HepG2 (cell line): ENCODE results near the gene GLE1. TPM values are rescaled to one million over a fixed set of nuclear protein-coding genes. Genes with fewer than 3 reads are reported as not detected.

Experiments
- ATAC-seq: fragments of 200-7000 bp; cut with Tn5 transposase; 3 replicates; pipeline ENCODE4 v1.9.1; 2020; ENCODE audit warnings: mild to moderate bottlenecking, moderate library complexity
- BruUV-seq: library from RNA; stranded (reverse); fragments of 400-500 nt; replicated peaks from 2 replicates; lab custom pipeline; 2021; lab: Mats Ljungman, UMichigan
- CTCF ChIA-PET: fragments of 300-600 bp; formaldehyde crosslinking; extraction: SDS; loops from one replicate; lab custom pipeline; 2021; ENCODE audit warnings: low total read pairs, inconsistent platforms, low intra/inter-chr PET ratio; lab: Yijun Ruan, JAX
- POLR2A ChIA-PET: fragments of 350-600 bp; sonication (Branson Sonifier 250); formaldehyde crosslinking; loops from one replicate; lab custom pipeline; 2020; ENCODE audit warnings: antibody characterized with exemption, inconsistent platforms; lab: Yijun Ruan, JAX
- DNase-seq: peaks from one replicate; pipeline ENCODE4 v3.0.0-alpha.2; 2015; ENCODE audit warnings: low spot score
- FAIRE-seq: peaks from 3 replicates; lab custom pipeline; 2011; peaks lifted over from hg19 to GRCh38; lab: Jason Lieb, UNC
- H2AFZ ChIP-seq: one replicate; pipeline ENCODE4 v1.6.1; 2011; ENCODE audit warnings: low read length, inconsistent platforms
- H3K27ac ChIP-seq: fragments of 300-600 bp; 3 replicates; pipeline ENCODE4 v1.8.0; 2011; ENCODE audit warnings: mixed run types, mild to moderate bottlenecking, mixed read lengths, low read length, inconsistent platforms; ENCODE audit not compliant: insufficient read depth; ENCODE audit errors: extremely low read length
- H3K27me3 ChIP-seq, 2 experiments: fragments of 200-600 bp in 1 of 2; 2 replicates in 1 of 2; 3 replicates in 1 of 2; pipeline versions ENCODE4 v1.6.0 to v1.8.0; 2011; ENCODE audit warnings: low read length in 2 of 2, mild to moderate bottlenecking in 2 of 2, moderate library complexity in 2 of 2, inconsistent platforms in 1 of 2; ENCODE audit not compliant: insufficient read depth in 2 of 2, control insufficient read depth in 1 of 2
- H3K36me3 ChIP-seq, 2 experiments: fragments of 200-600 bp in 1 of 2; replicated peaks in 1 of 2; 2 replicates in 1 of 2; 3 replicates in 1 of 2; pipeline versions ENCODE4 v1.5.1 to v1.8.0; 2011; ENCODE audit warnings: low read length in 2 of 2, inconsistent platforms in 1 of 2; ENCODE audit not compliant: insufficient read depth in 2 of 2, control insufficient read depth in 1 of 2
- H3K4me1 ChIP-seq: 2 replicates; pipeline ENCODE4 v1.5.1; 2012; ENCODE audit warnings: low read length, inconsistent platforms; ENCODE audit not compliant: insufficient read depth
- H3K4me2 ChIP-seq: 2 replicates; pipeline ENCODE4 v1.6.0; 2011; ENCODE audit warnings: low read depth, low read length, inconsistent platforms
- H3K4me3 ChIP-seq, 3 experiments: fragments of 200-600 bp in 1 of 3; sonication (generic), shearing (Covaris generic) in 1 of 3; replicated peaks in 1 of 3; 2 replicates each; pipeline ENCODE4 v1.5.1; 2011 to 2016; ENCODE audit warnings: low read length in 3 of 3, inconsistent platforms in 2 of 3, low read depth in 2 of 3, mild to moderate bottlenecking in 2 of 3, control low read depth in 1 of 3, mixed read lengths in 1 of 3; ENCODE audit not compliant: insufficient read depth in 1 of 3
- H3K79me2 ChIP-seq: one replicate; pipeline ENCODE4 v1.6.1; 2011; ENCODE audit warnings: low read length, inconsistent platforms; ENCODE audit not compliant: insufficient read depth
- H3K9ac ChIP-seq: 2 replicates; pipeline ENCODE4 v1.6.0; 2011; ENCODE audit warnings: mild to moderate bottlenecking, low read depth, low read length, inconsistent platforms; ENCODE audit not compliant: insufficient read depth
- H3K9me3 ChIP-seq: 2 replicates; pipeline ENCODE4 v1.5.1; 2012; ENCODE audit warnings: mild to moderate bottlenecking, low read length
- H4K20me1 ChIP-seq: 2 replicates; pipeline ENCODE4 v1.6.0; 2011; ENCODE audit warnings: inconsistent platforms, mild to moderate bottlenecking, low read length, moderate library complexity; ENCODE audit not compliant: insufficient read depth
- CREB1 ChIP-seq, 2 experiments: fragments of 450-650 bp in 1 of 2; IDR thresholded peaks; 2 replicates each; pipeline ENCODE4 v1.6.1; 2016 to 2017; ENCODE audit warnings: control low read depth in 1 of 2, mild to moderate bottlenecking in 1 of 2, missing compliant biosample characterization in 1 of 2, missing genetic modification characterization in 1 of 2
- GABPB1 ChIP-seq: IDR thresholded peaks from 2 replicates; pipeline ENCODE4 v1.6.1; 2016; ENCODE audit warnings: mild to moderate bottlenecking, missing genetic modification reagents, moderate library complexity, missing compliant biosample characterization
- KAT2B ChIP-seq: fragments of 150-350 bp; IDR thresholded peaks from 2 replicates; pipeline ENCODE4 v1.6.1; 2014; ENCODE audit warnings: low read depth, low read length, borderline replicate concordance
- KDM5A ChIP-seq: fragments of 200-600 bp; sonication (generic); IDR thresholded peaks from 2 replicates; pipeline ENCODE4 v1.7.0; 2018; ENCODE audit warnings: antibody characterized with exemption, mild to moderate bottlenecking, low read length, borderline replicate concordance
- PRDM10 ChIP-seq: sonication (generic); formaldehyde crosslinking; IDR thresholded peaks from 2 replicates; pipeline ENCODE4 v1.4.0; 2020; ENCODE audit warnings: low read depth, missing genetic modification reagents
- SALL2 ChIP-seq: sonication (generic); formaldehyde crosslinking; IDR thresholded peaks from 2 replicates; pipeline ENCODE4 v1.8.1; 2023; ENCODE audit warnings: mild to moderate bottlenecking, missing genetic modification reagents, inconsistent platforms
- TFE3 ChIP-seq: IDR thresholded peaks from 2 replicates; pipeline ENCODE4 v1.6.1; 2016
- THAP11 ChIP-seq: IDR thresholded peaks from 2 replicates; pipeline ENCODE4 v1.6.1; 2016; ENCODE audit warnings: missing biosample characterization, missing genetic modification reagents
- ZNF17 ChIP-seq: sonication (generic); formaldehyde crosslinking; IDR thresholded peaks from 2 replicates; pipeline ENCODE4 v1.5.0; 2020; ENCODE audit warnings: mild to moderate bottlenecking, missing genetic modification reagents
- ZNF224 ChIP-seq: sonication (generic); formaldehyde crosslinking; IDR thresholded peaks from 2 replicates; pipeline ENCODE4 v1.5.0; 2020; ENCODE audit warnings: mild to moderate bottlenecking, missing genetic modification reagents
- ZNF280B ChIP-seq: sonication (generic); formaldehyde crosslinking; IDR thresholded peaks from 2 replicates; pipeline ENCODE4 v1.5.0; 2020; ENCODE audit warnings: missing genetic modification reagents, mild to moderate bottlenecking, borderline replicate concordance
- ZNF430 ChIP-seq: sonication (generic); formaldehyde crosslinking; IDR thresholded peaks from 2 replicates; pipeline ENCODE4 v1.9.0; 2021; ENCODE audit warnings: mild to moderate bottlenecking, missing genetic modification reagents
- WGBS: methylation state at CpG from one replicate; pipeline ENCODE4 v1.1.6; 2017; ENCODE audit warnings: low lambda C conversion rate; 5-methylcytosine and 5-hydroxymethylcytosine counted together
- in situ Hi-C: cut with HindIII; loops from 2 replicates; pipeline ENCODE4 v1.10.0; 2017; ENCODE audit warnings: low pct_unique_long_range_greater_than_20kb; ENCODE audit not compliant: extremely low pct_ligation_motif_present
- intact Hi-C: fragments of 100-400 bp; cut with micrococcal nuclease; formaldehyde crosslinking; loops from one replicate; pipeline ENCODE4 v1.10.0; 2022; ENCODE audit not compliant: unreplicated experiment
- polyA plus RNA-seq, 8 experiments: library from polyadenylated mRNA; depleted of rRNA in 3 of 8; stranded (reverse) in 7 of 8; unstranded in 1 of 8; fragments of >200 nt; fragmentation: Illumina TruSeq in 4 of 8; extraction: Trizol in 4 of 8; gene quantifications; 2 replicates each; pipeline versions ENCODE4 v1.2.1 to v1.2.3, GENCODE V29; 2011 to 2016; ENCODE audit warnings: low read depth in 4 of 8, missing spikeins in 1 of 8, mixed read lengths in 1 of 8; ENCODE audit not compliant: insufficient read depth in 1 of 8
- total RNA-seq, 5 experiments: library from RNA; depleted of rRNA; stranded (reverse); fragments of >200 nt; fragmentation: Illumina TruSeq; extraction: Trizol; gene quantifications; 2 replicates each; pipeline ENCODE4 v1.2.3, GENCODE V29; 2016; ENCODE audit warnings: low read depth in 1 of 5

Gene GLE1
- total and polyA plus RNA-seq, 2 of the 13 experiments (the other 11 are each of a cell fraction or from before 2014, with no cell fraction given) = 14.7 to 28.8 TPM

- H3K27me3 ChIP-seq = no peaks in the 10 kb centered on the region
- H3K36me3 ChIP-seq = peaks cover 7 to 34% of the 10 kb centered on the region in 2 experiments; a peak in 4 of 5 replicates
- H3K4me2 ChIP-seq = no peak overlapping the region
- intact Hi-C loops (no loop called here), in situ Hi-C loops (no loop called here)
- no peak for DNase-seq
- no TSS peak for BruUV-seq
- ChIA-PET POLR2A (no interaction called here), CTCF (no interaction called here)
- no peak for ATAC-seq
- WGBS = 98% methylated on average over 7 of the region's 7 CpGs
- no peaks in the 10 kb centered on the region for H3K4me1 ChIP-seq
- no peak overlapping the region for H3K27ac ChIP-seq
- H3K9ac ChIP-seq = no peak overlapping the region
- no peaks in the 10 kb centered on the region for H3K9me3 ChIP-seq
- FAIRE-seq = no peak
- H3K4me3 ChIP-seq = no peak overlapping the region
- no peaks in the 10 kb centered on the region for H3K79me2 ChIP-seq
- TF ChIP-seq TFE3 (CRISPR knock-in tag) (no peak), THAP11 (CRISPR knock-in tag) (no peak), ZNF224 (no peak), KAT2B (no peak), ZNF280B (no peak), ZNF430 (CRISPR knock-in tag) (no peak), PRDM10 (CRISPR knock-in tag) (no peak), KDM5A (no peak), SALL2 (no peak), GABPB1 (CRISPR knock-in tag) (no peak), ZNF17 (CRISPR knock-in tag) (no peak), CREB1 (IDR thresholded peaks at IDR 0.05) (no peak), CREB1 (CRISPR knock-in tag; IDR thresholded peaks at IDR 0.05) (no peak)
- no peaks in the 10 kb centered on the region for H4K20me1 ChIP-seq
- H2AFZ ChIP-seq = no peak overlapping the region
Measured at GRCh38 chr9:128475867-128476266, 28.7 kb upstream of the GLE1 start.
